Left ventricle myocardium inferior (tissue), 1 donor: ENCODE data around the gene MBNL2. TPM values are rescaled to one million over a fixed set of nuclear protein-coding genes. Genes with fewer than 3 reads are reported as not detected.

Experiments used
- DNase-seq: peaks from one replicate; pipeline ENCODE4 v3.0.0-alpha.2; 2020
- H3K27ac ChIP-seq: fragments of 200-600 bp; replicated peaks from 2 replicates; pipeline ENCODE4 v1.8.0; 2021
- H3K27me3 ChIP-seq: fragments of 200-600 bp; 2 replicates; pipeline ENCODE4 v1.8.0; 2021; ENCODE audit warnings: low read depth
- H3K36me3 ChIP-seq: fragments of 200-600 bp; 2 replicates; pipeline ENCODE4 v1.8.0; 2021
- H3K4me1 ChIP-seq: fragments of 200-600 bp; 2 replicates; pipeline ENCODE4 v1.8.0; 2021
- H3K4me3 ChIP-seq: fragments of 200-600 bp; 2 replicates; pipeline ENCODE4 v1.8.0; 2021; ENCODE audit warnings: mild to moderate bottlenecking, moderate library complexity
- H3K9me3 ChIP-seq: fragments of 200-600 bp; replicated peaks from 2 replicates; pipeline ENCODE4 v1.8.0; 2021
- intact Hi-C: fragments of 100-400 bp; cut with micrococcal nuclease; formaldehyde crosslinking; loops from one replicate; pipeline ENCODE4 v1.11.0; 2022
- total RNA-seq: library from RNA; stranded (reverse); fragmentation: NEBNext Ultra II Directional; extraction: Animal tissue kit (Norgen Biotek cat#: 25700); gene quantifications from one replicate; pipeline ENCODE4 v1.2.1, GENCODE V29; 2021
- TF ChIP-seq, protein P1 (sequence below): fragments of 200-600 bp; IDR thresholded peaks from 2 replicates; pipeline ENCODE4 v1.8.0; 2021; ENCODE audit warnings: antibody characterized with exemption, mild to moderate bottlenecking, borderline replicate concordance
- donor health status: DM: no; HTN: yes; CAD: no; lungs with severe emphysema.

MBNL2 gene
- total RNA-seq, 1 donor from 2014 or later: 76.5 TPM

GRCh38 chr13:97324115-97324514 is 102.0 kb downstream of the MBNL2 start:
- H3K4me1 ChIP-seq: peaks cover 99% of the 10 kb centered on the region
- no peak overlapping the region for H3K4me3 ChIP-seq
- no peaks in the 10 kb centered on the region for H3K36me3 ChIP-seq
- H3K27ac ChIP-seq: no peak overlapping the region
- no peaks in the 10 kb centered on the region for H3K9me3 ChIP-seq
- no peaks in the 10 kb centered on the region for H3K27me3 ChIP-seq
- intact Hi-C loops: no loop called here
- no peak for DNase-seq
- TF ChIP-seq, protein P1, sequence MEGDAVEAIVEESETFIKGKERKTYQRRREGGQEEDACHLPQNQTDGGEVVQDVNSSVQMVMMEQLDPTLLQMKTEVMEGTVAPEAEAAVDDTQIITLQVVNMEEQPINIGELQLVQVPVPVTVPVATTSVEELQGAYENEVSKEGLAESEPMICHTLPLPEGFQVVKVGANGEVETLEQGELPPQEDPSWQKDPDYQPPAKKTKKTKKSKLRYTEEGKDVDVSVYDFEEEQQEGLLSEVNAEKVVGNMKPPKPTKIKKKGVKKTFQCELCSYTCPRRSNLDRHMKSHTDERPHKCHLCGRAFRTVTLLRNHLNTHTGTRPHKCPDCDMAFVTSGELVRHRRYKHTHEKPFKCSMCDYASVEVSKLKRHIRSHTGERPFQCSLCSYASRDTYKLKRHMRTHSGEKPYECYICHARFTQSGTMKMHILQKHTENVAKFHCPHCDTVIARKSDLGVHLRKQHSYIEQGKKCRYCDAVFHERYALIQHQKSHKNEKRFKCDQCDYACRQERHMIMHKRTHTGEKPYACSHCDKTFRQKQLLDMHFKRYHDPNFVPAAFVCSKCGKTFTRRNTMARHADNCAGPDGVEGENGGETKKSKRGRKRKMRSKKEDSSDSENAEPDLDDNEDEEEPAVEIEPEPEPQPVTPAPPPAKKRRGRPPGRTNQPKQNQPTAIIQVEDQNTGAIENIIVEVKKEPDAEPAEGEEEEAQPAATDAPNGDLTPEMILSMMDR: no peak

- no peaks in the 10 kb centered on the region for H3K36me3 ChIP-seq
- H3K4me1 ChIP-seq: peaks cover 98% of the 10 kb centered on the region
- intact Hi-C loops: no loop called here
- H3K27me3 ChIP-seq: no peaks in the 10 kb centered on the region
- DNase-seq: no peak
- H3K27ac ChIP-seq: no peak overlapping the region
- TF ChIP-seq, protein P1: no peak
- H3K9me3 ChIP-seq: no peaks in the 10 kb centered on the region
- H3K4me3 ChIP-seq: no peak overlapping the region
Measured at GRCh38 chr13:97325738-97326137, 103.6 kb downstream of the MBNL2 start.

DNA sequence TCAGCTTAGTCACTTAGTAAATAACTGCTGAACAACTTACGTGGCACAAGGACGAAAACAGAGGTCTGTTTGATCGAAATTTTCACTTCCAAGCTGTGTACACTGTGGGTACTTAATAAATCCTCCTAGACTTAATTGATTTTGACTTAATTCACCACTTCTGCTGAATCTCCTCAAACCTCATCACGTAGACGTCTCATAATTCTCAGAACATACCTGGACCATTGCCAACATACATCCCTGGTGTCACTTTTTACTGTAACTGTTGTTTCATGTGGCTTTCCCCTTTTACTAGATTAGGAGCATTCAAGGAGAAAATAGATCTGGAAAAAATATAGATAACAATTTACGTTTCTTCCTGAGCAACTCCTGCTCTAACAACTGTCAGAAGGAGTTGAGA is 105.0 kb downstream of the MBNL2 start:
- TF ChIP-seq, protein P1: no peak
- Histone ChIP-seq H3K27me3 (no peaks in the 10 kb centered on the region), H3K9me3 (no peaks in the 10 kb centered on the region), H3K27ac (no peak overlapping the region), H3K4me3 (no peak overlapping the region), H3K4me1 (peaks cover 98% of the 10 kb centered on the region), H3K36me3 (no peaks in the 10 kb centered on the region)
- DNase-seq: no peak
- intact Hi-C loops: no loop called here

GRCh38 chr13:97327506-97328221 is 105.5 kb downstream of the MBNL2 start:
- Histone ChIP-seq H3K27ac (peak overlapping the region; percentile 39), H3K4me3 (no peak overlapping the region), H3K36me3 (no peaks in the 10 kb centered on the region), H3K27me3 (no peaks in the 10 kb centered on the region), H3K9me3 (no peaks in the 10 kb centered on the region), H3K4me1 (peaks cover 98% of the 10 kb centered on the region)
- DNase-seq: no peak
- TF ChIP-seq, protein P1: no peak
- intact Hi-C loops: no loop called here

DNA sequence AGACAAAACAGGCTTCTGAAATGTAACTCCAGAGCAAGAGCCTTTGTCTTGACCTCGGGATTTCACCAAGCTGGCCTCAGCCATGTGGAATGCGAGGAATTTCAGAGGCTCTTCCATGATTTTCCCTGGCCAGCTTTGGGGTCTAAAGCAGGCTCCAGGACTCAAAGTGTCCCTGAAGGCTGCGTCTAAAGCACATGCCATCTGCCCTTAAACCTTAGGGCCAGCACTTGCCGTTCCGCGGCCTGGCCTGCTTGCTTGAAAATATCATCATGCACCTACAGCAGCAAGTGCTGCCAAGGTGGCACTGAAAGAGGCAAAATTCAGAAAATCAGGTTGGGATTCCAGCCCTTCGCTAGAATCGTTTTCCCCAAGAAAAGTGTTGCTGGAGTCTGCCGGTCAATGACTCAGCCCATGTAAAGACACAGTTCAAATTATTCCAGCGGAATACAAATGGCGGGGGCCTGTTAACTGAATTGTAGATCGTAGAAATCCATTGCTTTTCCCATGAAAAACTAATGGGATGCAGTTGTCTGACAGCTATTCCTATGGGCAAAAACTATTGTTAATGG is 106.2 kb downstream of the MBNL2 start:
- Histone ChIP-seq H3K36me3 (no peaks in the 10 kb centered on the region), H3K4me3 (no peak overlapping the region), H3K27me3 (no peaks in the 10 kb centered on the region), H3K4me1 (peaks cover 98% of the 10 kb centered on the region), H3K9me3 (no peaks in the 10 kb centered on the region), H3K27ac (peak overlapping the region; percentile 39)
- TF ChIP-seq, protein P1: no peak
- intact Hi-C loops: no loop called here
- DNase-seq: no peak
